SU-DHL-6 (cell line): ENCODE data around the gene RPS29.

Experiments
- EZH2phosphoT487 ChIP-seq: fragments of 200-600 bp; sonication (generic), shearing (Covaris generic); conservative IDR thresholded peaks from 2 replicates; pipeline ENCODE4 v1.6.1; 2018; ENCODE audit warnings: mild to moderate bottlenecking, antibody characterized with exemption, low read length, moderate library complexity, mixed read lengths
- TF ChIP-seq, protein P1 (sequence below): fragments of 200-600 bp; sonication (generic); IDR thresholded peaks from one replicate; pipeline ENCODE4 v1.5.1; 2017; ENCODE audit warnings: antibody characterized with exemption, mild to moderate bottlenecking, low read length, moderate library complexity; ENCODE audit not compliant: insufficient read depth, poor library complexity, severe bottlenecking

DNA sequence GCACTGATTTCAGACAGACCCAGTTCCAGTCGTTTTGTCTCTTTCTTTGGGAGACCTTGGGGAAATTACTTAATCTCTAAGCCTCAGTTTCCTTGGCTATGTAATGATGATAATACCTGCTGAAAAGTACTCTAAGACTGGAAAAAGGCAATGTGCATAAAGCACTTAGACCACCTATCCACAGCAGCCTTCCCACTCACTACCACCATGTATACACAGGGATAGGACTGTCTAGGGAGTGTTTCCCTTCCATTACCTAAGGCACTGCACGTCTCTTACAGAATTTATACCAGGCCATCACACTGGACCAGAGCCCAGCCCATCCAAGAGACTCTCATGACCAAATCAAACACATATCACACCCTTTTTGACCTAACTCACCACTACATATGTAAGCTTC lies 6.3 kb downstream of the RPS29 start:
- TF ChIP-seq, protein P1, sequence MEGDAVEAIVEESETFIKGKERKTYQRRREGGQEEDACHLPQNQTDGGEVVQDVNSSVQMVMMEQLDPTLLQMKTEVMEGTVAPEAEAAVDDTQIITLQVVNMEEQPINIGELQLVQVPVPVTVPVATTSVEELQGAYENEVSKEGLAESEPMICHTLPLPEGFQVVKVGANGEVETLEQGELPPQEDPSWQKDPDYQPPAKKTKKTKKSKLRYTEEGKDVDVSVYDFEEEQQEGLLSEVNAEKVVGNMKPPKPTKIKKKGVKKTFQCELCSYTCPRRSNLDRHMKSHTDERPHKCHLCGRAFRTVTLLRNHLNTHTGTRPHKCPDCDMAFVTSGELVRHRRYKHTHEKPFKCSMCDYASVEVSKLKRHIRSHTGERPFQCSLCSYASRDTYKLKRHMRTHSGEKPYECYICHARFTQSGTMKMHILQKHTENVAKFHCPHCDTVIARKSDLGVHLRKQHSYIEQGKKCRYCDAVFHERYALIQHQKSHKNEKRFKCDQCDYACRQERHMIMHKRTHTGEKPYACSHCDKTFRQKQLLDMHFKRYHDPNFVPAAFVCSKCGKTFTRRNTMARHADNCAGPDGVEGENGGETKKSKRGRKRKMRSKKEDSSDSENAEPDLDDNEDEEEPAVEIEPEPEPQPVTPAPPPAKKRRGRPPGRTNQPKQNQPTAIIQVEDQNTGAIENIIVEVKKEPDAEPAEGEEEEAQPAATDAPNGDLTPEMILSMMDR, result no peak
- no peak for TF ChIP-seq EZH2phosphoT487
